ENCODE data around the gene SLC35G6.
A peak's percentile ranks its signal among the peaks of the same experiment; 100 is the strongest.

GRCh38 chr17:7502987-7503386 lies 21.7 kb downstream of the SLC35G6 start:
- TF ChIP-seq CTCF (IDR thresholded peaks at IDR 0.05) (peak in 2 of 6 experiments; percentile 10), POLR2A (IDR thresholded peaks at IDR 0.05) (no peak)
